GM12892 (cell line): ENCODE measurements around the gene APOD.

Experiments used
- POLR2A ChIP-seq: IDR thresholded peaks from 2 replicates; pipeline ENCODE4 v1.6.1; 2011; ENCODE audit warnings: low read depth, low read length, control low read depth
- POLR2AphosphoS5 ChIP-seq: IDR thresholded peaks from 2 replicates; pipeline ENCODE4 v1.6.1; 2011; ENCODE audit warnings: low read depth, low read length, control low read depth
- TAF1 ChIP-seq: IDR thresholded peaks from 2 replicates; pipeline ENCODE4 v1.6.1; 2011; ENCODE audit warnings: low read depth, mild to moderate bottlenecking, control low read depth, low read length, borderline replicate concordance

DNA sequence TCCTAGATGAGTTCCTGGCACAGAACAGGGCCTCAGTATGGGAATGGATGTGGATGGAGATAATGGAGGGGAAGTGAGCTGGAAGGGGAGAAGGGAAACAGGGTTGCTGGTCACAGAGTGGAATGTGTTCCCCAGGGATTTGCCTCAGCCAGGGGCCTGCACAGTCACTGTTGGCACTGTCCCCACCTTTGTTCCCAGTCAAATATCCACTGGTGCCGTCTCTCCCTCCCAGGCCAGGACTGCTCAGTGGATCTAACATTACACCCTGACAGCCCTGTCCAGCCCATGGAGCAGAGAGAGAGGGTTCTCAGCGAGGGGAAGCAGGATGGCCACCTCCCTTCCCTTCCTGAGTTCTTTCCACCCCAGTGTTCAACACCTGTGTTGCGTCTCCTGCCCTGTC lies 39.1 kb downstream of the APOD start:
- no peak for TF ChIP-seq POLR2A
- TF ChIP-seq POLR2AphosphoS5, result no peak
- TF ChIP-seq TAF1, result no peak
